ENCODE measurements around the gene MDN1.

- TF ChIP-seq POLR2A (IDR thresholded peaks at IDR 0.05; ENCODE audit: low read depth, low read length), result no peak
- no peak for TF ChIP-seq POLR2AphosphoS5 (IDR thresholded peaks at IDR 0.05; ENCODE audit: low read depth, low read length)
Observed at GRCh38 chr6:89866024-89866678, 46.6 kb upstream of the MDN1 start.
